ENCODE data around the gene TRIP6.
"Not testable (repeated sequence)": the region's sequence is repeated elsewhere in the genome, so short reads cannot be mapped to it uniquely, and the experiment has no call there.

Gene TRIP6

DNA sequence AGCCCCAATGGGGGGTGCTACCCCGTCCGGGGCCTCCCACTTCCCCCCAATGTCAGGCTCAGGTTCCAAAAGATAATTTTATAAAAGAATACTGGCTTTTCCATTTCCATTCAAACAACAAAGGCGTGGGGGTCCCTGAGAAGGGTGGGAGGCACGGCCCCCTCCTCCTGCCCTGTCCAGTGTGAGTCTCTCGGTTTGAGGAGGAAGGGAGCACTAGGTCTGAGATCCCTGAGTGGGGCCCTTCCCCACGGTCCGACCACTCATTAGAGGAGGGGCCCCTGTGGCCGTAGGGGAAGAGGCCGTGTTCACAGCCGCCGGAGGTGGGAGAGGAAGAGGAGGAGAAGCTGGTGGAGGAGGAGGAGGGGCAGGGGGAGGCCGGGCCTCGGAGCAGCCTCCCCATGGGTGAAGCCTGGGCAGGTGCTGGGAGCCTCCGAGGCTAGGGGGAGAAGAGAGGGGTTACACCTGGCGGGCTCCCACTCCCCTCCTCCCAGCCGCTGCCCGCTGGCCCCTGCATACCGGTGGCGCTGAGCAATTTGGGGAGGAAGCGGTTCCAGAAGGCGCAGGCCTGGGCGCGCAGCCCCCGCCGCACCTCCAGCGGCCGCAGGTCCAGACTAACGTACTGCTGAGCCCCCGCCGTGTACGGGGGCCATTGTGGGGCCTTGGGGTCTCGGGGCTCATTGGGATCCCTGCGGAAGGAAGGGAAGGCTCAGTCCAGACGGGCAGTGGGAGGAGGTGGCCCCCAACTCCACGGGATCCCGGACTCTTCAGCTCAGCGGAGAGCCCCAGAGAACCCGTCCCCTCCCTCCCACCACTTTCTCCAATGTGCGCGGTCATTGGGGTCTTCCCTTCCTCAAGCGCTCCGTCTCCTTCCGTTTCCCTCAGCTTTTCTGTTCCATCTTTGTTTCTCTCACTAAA, 23.7 kb downstream of the TRIP6 start:
- DNase-seq (ENCODE audit: low spot score), result peak; percentile 18

DNA sequence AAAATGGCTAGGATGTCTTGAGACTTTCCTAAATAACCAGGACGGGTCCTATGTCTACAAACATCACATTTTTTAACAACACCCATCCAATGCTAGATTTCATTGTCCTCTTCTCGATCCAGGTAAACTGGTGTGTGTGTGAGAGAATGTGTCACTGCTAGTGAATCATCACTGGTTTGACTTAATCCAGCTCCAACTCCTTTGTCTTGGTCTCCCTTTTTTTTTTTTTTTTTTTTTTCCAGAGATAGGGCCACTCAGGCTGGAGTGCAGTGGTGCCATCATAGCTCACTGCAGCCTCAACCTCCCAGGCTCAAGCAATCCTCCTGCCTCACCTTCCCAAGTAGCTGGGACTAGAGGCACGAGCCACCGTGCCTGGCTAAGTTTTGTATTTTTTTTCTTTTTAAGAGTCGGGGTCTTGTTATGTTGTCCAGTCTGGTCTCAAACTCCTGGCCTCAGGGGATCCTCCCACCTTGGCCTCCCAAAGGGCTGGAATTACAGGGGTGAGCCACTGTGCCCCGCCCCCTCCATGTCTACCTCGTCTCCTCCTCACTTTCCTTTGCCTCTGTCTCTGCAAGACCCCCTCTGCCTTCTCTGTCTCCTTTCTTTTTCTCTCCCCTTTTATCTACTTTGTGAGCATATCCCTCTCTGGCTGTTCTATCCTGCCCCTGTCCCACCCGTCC, 24.5 kb downstream of the TRIP6 start:
- DNase-seq (ENCODE audit: low spot score), result no peak

DNA sequence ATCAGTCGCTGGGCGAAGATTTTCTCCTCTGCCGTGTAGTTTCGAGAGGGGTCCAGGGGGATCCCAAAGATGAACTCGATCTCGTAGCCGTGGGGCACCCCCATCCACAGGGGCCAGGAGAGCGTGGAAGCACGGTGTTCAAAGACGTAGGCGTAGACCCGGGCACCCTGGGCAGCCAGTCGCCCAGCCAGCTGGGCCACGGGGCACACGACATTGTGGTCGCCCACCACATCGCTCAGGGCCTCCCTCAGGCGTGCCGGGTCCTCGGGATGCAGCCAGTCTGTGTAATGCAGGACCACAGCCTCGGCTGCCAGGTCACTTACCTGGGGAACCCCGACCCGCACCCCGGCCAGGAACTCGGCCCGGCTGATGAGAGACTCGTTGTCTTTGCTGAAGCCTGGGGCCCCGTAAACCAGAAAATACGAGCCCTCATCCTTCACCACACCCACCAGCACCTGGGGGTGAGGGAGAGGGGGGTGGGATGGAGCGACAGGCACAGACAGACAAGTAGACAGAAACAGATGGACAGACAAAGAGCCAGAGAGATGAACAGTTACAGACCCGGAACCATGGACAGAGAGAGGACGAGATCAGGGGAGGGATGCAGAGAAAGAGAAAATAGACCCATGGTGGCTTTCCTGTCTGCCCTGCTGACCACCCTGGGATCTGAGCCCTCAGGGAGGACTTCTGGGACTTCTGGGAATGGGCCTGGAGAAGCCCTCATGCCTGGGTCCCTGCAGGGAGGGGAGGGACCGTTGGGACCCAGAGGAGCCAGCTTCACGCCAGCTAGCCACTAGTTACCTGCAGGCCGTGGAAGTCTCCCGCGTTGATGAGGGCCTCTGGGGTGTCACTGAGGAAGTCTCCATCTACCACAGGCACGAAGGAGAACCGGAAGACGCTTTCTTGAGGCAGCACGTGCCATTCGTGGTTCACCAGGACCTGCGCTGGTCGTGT, 25.5 kb downstream of the TRIP6 start:
- DNase-seq (ENCODE audit: low spot score), result peak; percentile 15

- peak; percentile 14 for DNase-seq (ENCODE audit: low spot score)
Measured at GRCh38 chr7:100893318-100893895, 26.2 kb downstream of the TRIP6 start.

DNA sequence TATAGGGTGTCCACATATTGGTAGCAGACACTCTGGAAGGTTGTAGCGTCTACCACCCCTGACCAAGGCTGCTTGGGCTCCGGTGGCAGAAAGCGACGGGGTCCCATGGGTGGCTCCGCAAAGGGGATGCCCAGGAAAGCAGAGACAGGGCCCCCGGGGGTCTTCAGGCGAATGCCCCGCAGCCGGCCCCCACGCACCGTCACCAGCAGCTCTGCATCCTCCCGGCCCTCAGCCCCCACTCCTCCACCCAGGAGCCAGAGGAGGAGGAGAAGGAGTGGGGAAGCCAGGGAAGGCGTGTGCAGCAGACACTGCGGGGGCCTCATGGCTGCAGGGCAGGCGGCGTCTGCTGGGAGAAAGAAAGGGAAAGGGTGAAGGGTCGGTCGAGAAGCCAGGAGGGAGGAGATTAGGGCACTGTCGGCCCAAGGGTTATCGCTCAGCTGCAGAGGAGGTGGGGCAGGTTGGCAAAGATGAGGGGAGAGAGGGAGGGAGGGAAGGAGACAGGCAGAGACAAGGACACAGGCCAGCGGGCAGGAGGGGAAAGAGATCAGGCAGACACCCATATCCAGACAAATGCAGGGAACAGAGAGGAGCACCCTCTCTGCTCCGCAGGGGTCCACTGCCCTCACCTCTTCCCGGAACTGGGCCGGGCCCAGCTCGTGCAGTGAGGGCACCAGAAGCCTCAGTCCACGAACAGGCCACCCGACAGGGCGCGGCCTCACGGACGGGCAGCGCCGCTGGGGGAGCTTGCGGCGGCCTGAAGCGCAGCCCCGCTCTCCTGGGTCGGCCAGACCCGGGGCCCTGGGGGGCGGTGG, 26.9 kb downstream of the TRIP6 start:
- DNase-seq (ENCODE audit: low spot score), result peak; percentile 10

DNA sequence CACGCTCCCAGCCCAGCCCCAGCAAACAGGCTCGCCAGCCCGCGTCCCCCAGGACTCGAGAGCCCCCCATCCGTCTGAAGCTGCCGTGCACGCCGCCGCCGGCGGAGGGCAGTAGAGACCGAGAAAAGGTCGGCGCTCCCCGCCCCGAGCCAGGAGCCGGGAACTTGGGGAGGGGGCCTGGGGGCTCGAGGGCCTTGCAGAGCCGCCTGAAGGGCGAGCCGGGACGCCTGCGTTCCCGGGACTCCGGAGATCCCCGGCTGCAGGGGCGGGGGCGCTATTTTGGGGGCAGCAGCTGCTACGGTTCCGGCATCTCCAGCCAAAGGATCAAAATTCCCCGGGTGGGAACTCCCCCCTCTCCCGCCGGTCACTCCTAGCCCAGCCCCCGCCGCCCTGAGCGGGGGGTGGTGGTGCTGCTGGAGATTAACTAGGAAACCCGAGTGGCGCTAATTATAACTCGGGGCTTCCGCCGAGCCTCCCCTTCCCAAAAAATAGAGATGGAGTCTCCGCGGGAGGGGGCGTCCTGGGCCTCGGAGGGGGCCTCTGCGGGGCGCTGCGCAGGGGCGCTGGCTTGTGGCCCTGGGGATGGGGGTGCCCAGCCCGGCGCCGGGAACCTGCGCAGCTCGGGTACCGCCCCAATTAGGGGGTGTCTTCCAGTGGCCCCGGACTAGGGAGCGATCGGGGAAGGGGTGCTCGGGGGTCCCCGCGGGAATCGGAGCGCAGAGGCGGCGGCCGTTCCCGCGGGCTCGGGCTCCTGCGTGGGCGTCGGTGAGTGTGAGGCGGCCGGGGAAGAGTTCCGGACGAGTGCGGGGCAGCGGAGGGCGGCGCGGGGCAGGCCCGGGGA, 27.9 kb downstream of the TRIP6 start:
- DNase-seq (ENCODE audit: low spot score), result peak; percentile 85

DNA sequence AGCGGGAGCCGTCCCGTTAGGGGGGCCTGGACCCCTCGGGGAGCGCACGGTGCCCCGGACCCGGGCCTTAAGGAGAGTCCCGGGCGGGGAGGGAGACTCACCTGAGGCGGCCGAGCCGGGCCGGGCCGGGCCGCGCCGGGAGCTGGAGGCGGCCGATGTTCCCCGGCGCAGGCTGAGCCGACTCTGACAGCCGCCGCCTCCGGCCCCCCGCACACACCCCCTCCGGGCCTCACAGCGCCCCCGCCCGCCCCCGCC, 28.4 kb downstream of the TRIP6 start, which contains the start of gene ACHE:
Gene ACHE (minus strand): TSS at position 188 of the 255 bp plus-strand sequence. CDS start 1,656 bp downstream, outside the sequence.
- DNase-seq (ENCODE audit: low spot score), result no peak

GRCh38 chr7:100895956-100896731, 29.0 kb downstream of the TRIP6 start:
- DNase-seq (ENCODE audit: low spot score), result peak; percentile 73

DNA sequence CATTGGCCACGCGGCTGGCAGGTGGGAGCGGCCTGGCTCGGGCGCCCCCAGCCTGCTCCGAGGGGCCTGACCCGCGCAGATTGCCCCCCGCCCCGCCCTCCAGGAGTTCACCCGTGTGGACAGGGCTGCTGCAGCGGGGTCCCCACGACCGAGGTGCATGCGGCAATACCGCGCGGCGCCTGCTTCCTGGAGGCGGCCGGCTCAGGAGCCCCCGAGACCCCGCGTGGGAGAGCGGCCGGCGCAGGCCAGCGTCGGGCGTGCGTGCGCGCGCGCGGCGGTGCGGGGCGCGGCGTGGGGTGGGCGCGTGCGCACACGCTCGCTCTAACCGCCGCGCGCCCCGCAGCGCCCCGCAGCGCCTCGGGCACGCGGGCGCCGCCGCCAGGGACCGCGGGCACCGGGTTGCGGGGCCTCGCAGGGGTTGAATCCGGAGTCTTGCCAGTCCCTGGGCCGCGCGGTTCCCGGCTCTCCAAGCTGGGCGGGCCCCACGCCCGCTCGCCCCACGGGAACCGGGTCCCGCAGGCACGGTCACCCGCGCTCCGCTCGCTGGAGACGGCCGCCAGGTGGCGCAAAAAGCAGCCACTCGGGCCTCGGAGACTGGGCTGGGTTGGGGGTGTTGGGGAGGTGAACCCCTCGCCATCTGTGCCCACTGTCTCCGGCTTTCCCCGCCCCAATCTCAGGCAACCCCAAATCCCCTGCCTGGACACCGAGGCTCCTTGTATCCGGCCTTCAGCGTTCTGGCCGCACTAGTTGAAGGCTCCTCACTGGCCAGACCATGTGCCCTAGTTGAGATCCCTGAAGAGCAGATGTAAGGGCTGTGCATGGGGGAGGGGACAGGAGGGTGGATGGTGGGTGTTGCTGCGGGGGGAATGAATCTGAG, 29.8 kb downstream of the TRIP6 start:
- peak; percentile 86 for DNase-seq (ENCODE audit: low spot score)

GRCh38 chr7:100897772-100898454, 30.7 kb downstream of the TRIP6 start:
- peak; percentile 15 for DNase-seq (ENCODE audit: low spot score)

DNA sequence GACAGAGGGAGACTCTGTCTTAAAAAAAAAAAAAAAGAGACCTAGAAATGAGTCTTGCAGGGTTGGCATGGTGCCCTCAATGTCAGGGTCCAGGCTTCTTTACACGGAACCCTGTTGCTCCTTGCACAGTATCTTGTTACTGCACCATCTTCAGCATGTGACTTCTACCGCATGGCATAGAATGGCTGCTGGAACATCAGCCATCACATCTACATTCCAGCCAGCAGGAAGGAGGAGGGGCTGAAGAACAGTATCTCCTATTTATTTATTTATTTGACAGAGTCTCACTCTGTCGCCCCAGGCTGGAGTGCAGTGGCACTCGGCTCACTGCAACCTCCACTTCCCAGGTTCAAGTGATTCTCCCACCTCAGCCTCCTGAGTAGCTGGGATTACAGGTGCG, 32.2 kb downstream of the TRIP6 start:
- no peak for DNase-seq (ENCODE audit: low spot score)

DNA sequence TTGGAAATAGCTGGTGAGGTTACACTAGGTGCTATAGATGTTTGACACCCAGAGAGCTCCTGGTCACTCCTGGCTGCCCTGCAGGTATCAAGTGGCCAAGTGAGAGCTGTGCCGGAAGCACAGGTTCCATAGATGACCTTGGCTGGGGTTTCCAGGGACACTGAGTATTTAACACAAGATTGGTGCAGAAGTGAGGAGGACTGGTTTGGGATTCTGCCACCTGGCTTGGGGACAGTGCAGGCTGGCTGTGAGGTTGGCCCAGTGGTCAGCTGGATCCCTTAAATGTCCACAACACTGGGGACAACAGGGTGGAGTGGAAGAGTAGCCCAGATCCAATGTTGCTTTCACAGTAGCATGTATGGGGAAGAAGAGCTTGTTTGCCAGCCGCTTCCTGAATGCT, 33.8 kb downstream of the TRIP6 start:
- DNase-seq (ENCODE audit: low spot score), result no peak

GRCh38 chr7:100901921-100902332, 34.7 kb downstream of the TRIP6 start:
- DNase-seq (ENCODE audit: low spot score), result no peak

DNA sequence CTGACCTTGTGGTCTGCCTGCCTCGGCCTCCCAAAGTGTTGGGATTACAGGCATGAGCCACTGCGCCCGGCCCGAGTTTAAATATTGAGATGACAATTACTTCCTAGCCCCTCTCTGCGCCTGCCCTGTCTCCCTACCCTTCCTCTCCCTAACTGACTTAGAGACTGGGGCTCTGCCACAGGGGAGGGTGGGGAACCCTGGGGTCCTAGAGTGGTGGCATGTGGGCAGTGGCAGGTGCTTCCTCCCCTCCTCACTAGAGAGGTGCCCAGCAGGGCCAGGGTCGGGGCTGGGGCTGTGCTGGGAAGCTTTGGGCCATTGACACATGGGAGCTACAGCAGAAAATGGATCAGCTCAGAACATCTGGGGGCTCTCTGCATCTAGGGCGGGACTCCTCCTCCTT, 35.5 kb downstream of the TRIP6 start:
- DNase-seq (ENCODE audit: low spot score), result peak; percentile 10

DNA sequence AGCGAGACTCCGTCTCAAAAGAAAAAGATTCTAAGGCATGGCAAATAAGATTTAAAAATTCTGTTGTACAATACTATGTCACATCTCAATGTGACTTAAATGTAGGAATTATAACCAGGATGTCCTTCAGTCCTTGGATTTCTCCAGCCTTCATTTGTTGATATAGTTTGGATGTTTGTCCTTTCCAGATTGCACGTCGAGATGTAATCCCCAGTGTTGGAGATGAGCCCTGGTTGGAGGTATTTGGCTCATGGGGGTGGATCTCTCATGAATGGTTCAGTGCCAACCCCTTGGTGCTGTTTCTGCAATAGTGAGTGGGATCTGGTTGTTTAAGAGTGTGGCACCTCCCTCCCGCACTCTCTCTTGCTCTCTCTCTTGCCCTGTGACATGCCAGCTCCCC, 41.3 kb downstream of the TRIP6 start:
- DNase-seq (ENCODE audit: low spot score), result no peak

GRCh38 chr7:100910443-100910842, 43.3 kb downstream of the TRIP6 start:
- not testable (repeated sequence) for DNase-seq (ENCODE audit: low spot score)

- DNase-seq (ENCODE audit: low spot score), result no peak
Measured at GRCh38 chr7:100911484-100911883, 44.3 kb downstream of the TRIP6 start.

Measured in D341Med (cell line).